ENCODE data around the gene NELL1.

Gene NELL1

GRCh38 chr11:21105196-21105917, 436.0 kb downstream of the NELL1 start:
- Histone ChIP-seq H3K27me3 (ENCODE audit: insufficient read depth, low read length) (no peaks in the 10 kb centered on the region), H3K27ac (ENCODE audit: low read depth, low read length) (no peak overlapping the region), H3K4me1 (ENCODE audit: insufficient read depth, low read length) (no peaks in the 10 kb centered on the region), H3K9me3 (ENCODE audit: insufficient read depth, low read depth, low read length) (peaks cover 7% of the 10 kb centered on the region; the same call in 1 of the 2 replicates), H3K4me3 (ENCODE audit: low read length) (no peak overlapping the region), H3K36me3 (ENCODE audit: insufficient read depth, low read length) (no peaks in the 10 kb centered on the region), H3K9ac (ENCODE audit: low read depth, low read length) (no peak overlapping the region)
- 88% methylated on average over 4 of the region's 5 CpGs for WGBS

- Histone ChIP-seq H3K4me3 (ENCODE audit: low read length) (no peak overlapping the region), H3K27ac (ENCODE audit: low read depth, low read length) (no peak overlapping the region)
- WGBS = 91% methylated on average over 2 of the region's 2 CpGs
Measured at GRCh38 chr11:21109341-21109740, 440.0 kb downstream of the NELL1 start.

GRCh38 chr11:21110415-21110814, 441.0 kb downstream of the NELL1 start:
- H3K27ac ChIP-seq (ENCODE audit: low read depth, low read length) = no peak overlapping the region
- H3K9me3 ChIP-seq (ENCODE audit: insufficient read depth, low read depth, low read length) = no peaks in the 10 kb centered on the region
- H3K36me3 ChIP-seq (ENCODE audit: insufficient read depth, low read length) = no peaks in the 10 kb centered on the region
- H3K4me1 ChIP-seq (ENCODE audit: insufficient read depth, low read length) = no peaks in the 10 kb centered on the region
- no peak overlapping the region for H3K4me3 ChIP-seq (ENCODE audit: low read length)
- H3K9ac ChIP-seq (ENCODE audit: low read depth, low read length) = no peak overlapping the region
- no peaks in the 10 kb centered on the region for H3K27me3 ChIP-seq (ENCODE audit: insufficient read depth, low read length)
- WGBS = 100% methylated on average over 1 of the region's 1 CpG

More at GRCh38 chr11:21109341-21109740, 440.0 kb downstream of the NELL1 start:
- Histone ChIP-seq H3K9me3 (ENCODE audit: insufficient read depth, low read depth, low read length) (peaks cover 7% of the 10 kb centered on the region; the same call in 1 of the 2 replicates), H3K9ac (ENCODE audit: low read depth, low read length) (no peak overlapping the region), H3K36me3 (ENCODE audit: insufficient read depth, low read length) (no peaks in the 10 kb centered on the region), H3K27me3 (ENCODE audit: insufficient read depth, low read length) (no peaks in the 10 kb centered on the region), H3K4me1 (ENCODE audit: insufficient read depth, low read length) (no peaks in the 10 kb centered on the region)

- Histone ChIP-seq H3K4me3 (ENCODE audit: low read length) (no peak overlapping the region), H3K4me1 (ENCODE audit: insufficient read depth, low read length) (no peaks in the 10 kb centered on the region), H3K27me3 (ENCODE audit: insufficient read depth, low read length) (no peaks in the 10 kb centered on the region), H3K36me3 (ENCODE audit: insufficient read depth, low read length) (no peaks in the 10 kb centered on the region), H3K9me3 (ENCODE audit: insufficient read depth, low read depth, low read length) (no peaks in the 10 kb centered on the region), H3K27ac (ENCODE audit: low read depth, low read length) (no peak overlapping the region), H3K9ac (ENCODE audit: low read depth, low read length) (no peak overlapping the region)
- 95% methylated on average over 1 of the region's 3 CpGs for WGBS
Measured at GRCh38 chr11:21113876-21114275, 444.5 kb downstream of the NELL1 start.

GRCh38 chr11:21116009-21116408, 446.6 kb downstream of the NELL1 start:
- H3K36me3 ChIP-seq (ENCODE audit: insufficient read depth, low read length) = no peaks in the 10 kb centered on the region
- no peak overlapping the region for H3K9ac ChIP-seq (ENCODE audit: low read depth, low read length)
- WGBS = 91% methylated on average over 1 of the region's 1 CpG
- no peak overlapping the region for H3K27ac ChIP-seq (ENCODE audit: low read depth, low read length)
- H3K4me3 ChIP-seq (ENCODE audit: low read length) = no peak overlapping the region
- no peaks in the 10 kb centered on the region for H3K27me3 ChIP-seq (ENCODE audit: insufficient read depth, low read length)
- no peaks in the 10 kb centered on the region for H3K9me3 ChIP-seq (ENCODE audit: insufficient read depth, low read depth, low read length)
- H3K4me1 ChIP-seq (ENCODE audit: insufficient read depth, low read length) = no peaks in the 10 kb centered on the region

GRCh38 chr11:21119411-21119810, 450.0 kb downstream of the NELL1 start:
- Histone ChIP-seq H3K27ac (ENCODE audit: low read depth, low read length) (no peak overlapping the region), H3K4me3 (ENCODE audit: low read length) (no peak overlapping the region), H3K27me3 (ENCODE audit: insufficient read depth, low read length) (no peaks in the 10 kb centered on the region), H3K36me3 (ENCODE audit: insufficient read depth, low read length) (no peaks in the 10 kb centered on the region), H3K9ac (ENCODE audit: low read depth, low read length) (no peak overlapping the region), H3K9me3 (ENCODE audit: insufficient read depth, low read depth, low read length) (no peaks in the 10 kb centered on the region), H3K4me1 (ENCODE audit: insufficient read depth, low read length) (no peaks in the 10 kb centered on the region)
- WGBS = 78% methylated on average over 3 of the region's 3 CpGs

GRCh38 chr11:21121991-21122390, 452.6 kb downstream of the NELL1 start:
- H3K27me3 ChIP-seq (ENCODE audit: insufficient read depth, low read length) = no peaks in the 10 kb centered on the region
- no peak overlapping the region for H3K4me3 ChIP-seq (ENCODE audit: low read length)
- 92% methylated on average over 1 of the region's 1 CpG for WGBS
- H3K4me1 ChIP-seq (ENCODE audit: insufficient read depth, low read length) = no peaks in the 10 kb centered on the region
- H3K27ac ChIP-seq (ENCODE audit: low read depth, low read length) = no peak overlapping the region
- H3K9ac ChIP-seq (ENCODE audit: low read depth, low read length) = no peak overlapping the region
- no peaks in the 10 kb centered on the region for H3K36me3 ChIP-seq (ENCODE audit: insufficient read depth, low read length)
- no peaks in the 10 kb centered on the region for H3K9me3 ChIP-seq (ENCODE audit: insufficient read depth, low read depth, low read length)

- no peaks in the 10 kb centered on the region for H3K9me3 ChIP-seq (ENCODE audit: insufficient read depth, low read depth, low read length)
- no peaks in the 10 kb centered on the region for H3K27me3 ChIP-seq (ENCODE audit: insufficient read depth, low read length)
- H3K4me3 ChIP-seq (ENCODE audit: low read length) = no peak overlapping the region
- 96% methylated on average over 1 of the region's 3 CpGs for WGBS
- H3K36me3 ChIP-seq (ENCODE audit: insufficient read depth, low read length) = no peaks in the 10 kb centered on the region
- H3K27ac ChIP-seq (ENCODE audit: low read depth, low read length) = no peak overlapping the region
- no peak overlapping the region for H3K9ac ChIP-seq (ENCODE audit: low read depth, low read length)
- H3K4me1 ChIP-seq (ENCODE audit: insufficient read depth, low read length) = no peaks in the 10 kb centered on the region
Measured at GRCh38 chr11:21122523-21122922, 453.1 kb downstream of the NELL1 start.

GRCh38 chr11:21132146-21132720, 462.8 kb downstream of the NELL1 start:
- Histone ChIP-seq H3K9me3 (ENCODE audit: insufficient read depth, low read depth, low read length) (no peaks in the 10 kb centered on the region), H3K4me3 (ENCODE audit: low read length) (no peak overlapping the region), H3K27me3 (ENCODE audit: insufficient read depth, low read length) (no peaks in the 10 kb centered on the region), H3K36me3 (ENCODE audit: insufficient read depth, low read length) (no peaks in the 10 kb centered on the region), H3K27ac (ENCODE audit: low read depth, low read length) (no peak overlapping the region), H3K4me1 (ENCODE audit: insufficient read depth, low read length) (no peaks in the 10 kb centered on the region), H3K9ac (ENCODE audit: low read depth, low read length) (no peak overlapping the region)
- 95% methylated on average over 11 of the region's 11 CpGs for WGBS

GRCh38 chr11:21133244-21133643, 463.9 kb downstream of the NELL1 start:
- H3K36me3 ChIP-seq (ENCODE audit: insufficient read depth, low read length) = no peaks in the 10 kb centered on the region
- H3K27ac ChIP-seq (ENCODE audit: low read depth, low read length) = no peak overlapping the region
- no peak overlapping the region for H3K9ac ChIP-seq (ENCODE audit: low read depth, low read length)
- no peaks in the 10 kb centered on the region for H3K4me1 ChIP-seq (ENCODE audit: insufficient read depth, low read length)
- H3K4me3 ChIP-seq (ENCODE audit: low read length) = no peak overlapping the region
- no peaks in the 10 kb centered on the region for H3K9me3 ChIP-seq (ENCODE audit: insufficient read depth, low read depth, low read length)
- WGBS = 93% methylated on average over 2 of the region's 2 CpGs
- no peaks in the 10 kb centered on the region for H3K27me3 ChIP-seq (ENCODE audit: insufficient read depth, low read length)

- H3K27ac ChIP-seq (ENCODE audit: low read depth, low read length) = no peak overlapping the region
- no peak overlapping the region for H3K4me3 ChIP-seq (ENCODE audit: low read length)
- no peaks in the 10 kb centered on the region for H3K4me1 ChIP-seq (ENCODE audit: insufficient read depth, low read length)
- no peaks in the 10 kb centered on the region for H3K9me3 ChIP-seq (ENCODE audit: insufficient read depth, low read depth, low read length)
- H3K27me3 ChIP-seq (ENCODE audit: insufficient read depth, low read length) = no peaks in the 10 kb centered on the region
- 92% methylated on average over 6 of the region's 6 CpGs for WGBS
- no peak overlapping the region for H3K9ac ChIP-seq (ENCODE audit: low read depth, low read length)
- no peaks in the 10 kb centered on the region for H3K36me3 ChIP-seq (ENCODE audit: insufficient read depth, low read length)
Measured at GRCh38 chr11:21133722-21134121, 464.3 kb downstream of the NELL1 start.

All from HUES64 (cell line).